GM12891 (cell line): ENCODE results near the gene LAPTM4A.

Source experiments
- PAX5 ChIP-seq: IDR thresholded peaks from 2 replicates; pipeline ENCODE4 v1.6.1; 2011; ENCODE audit warnings: low read length, moderate library complexity, mild to moderate bottlenecking; ENCODE audit not compliant: insufficient read depth, severe bottlenecking
- POLR2A ChIP-seq: IDR thresholded peaks from 2 replicates; pipeline ENCODE4 v1.6.1; 2011; ENCODE audit warnings: low read depth, low read length, control low read depth
- POLR2AphosphoS5 ChIP-seq: IDR thresholded peaks from 2 replicates; pipeline ENCODE4 v1.6.1; 2011; ENCODE audit warnings: low read depth, low read length, control low read depth
- POU2F2 ChIP-seq: IDR thresholded peaks from 2 replicates; pipeline ENCODE4 v1.6.1; 2011; ENCODE audit warnings: low read depth, mild to moderate bottlenecking, control low read depth, low read length, moderate library complexity
- TAF1 ChIP-seq: IDR thresholded peaks from 2 replicates; pipeline ENCODE4 v1.6.1; 2011; ENCODE audit warnings: low read depth, low read length, control low read depth

GRCh38 chr2:20034821-20035220 lies 16.6 kb downstream of the LAPTM4A start:
- TF ChIP-seq POLR2A: no peak
- no peak for TF ChIP-seq POU2F2
- no peak for TF ChIP-seq TAF1
- no peak for TF ChIP-seq POLR2AphosphoS5
- no peak for TF ChIP-seq PAX5
